ENCODE data around the gene ZIM2.

GRCh38 chr19:56819166-56819565 is 21.4 kb downstream of the ZIM2 start:
- TF ChIP-seq CTCF (IDR thresholded peaks at IDR 0.05) (no peak), POLR2AphosphoS5 (IDR thresholded peaks at IDR 0.05; ENCODE audit: insufficient read depth in 1 of 2, low read depth in 1 of 2) (no peak)

Measured in vagina (tissue), 2 donors.